Measurements from ENCODE around the gene TGFBR2. TPM values are rescaled to one million over a fixed set of nuclear protein-coding genes. Genes with fewer than 3 reads are reported as not detected.

TGFBR2 gene
- total and polyA plus RNA-seq, 10 of the 15 experiments (the other 5 are each of a cell fraction or from before 2014, with no cell fraction given) = 0.02 to 0.98 (median 0.18) TPM; not detected in 1

DNA sequence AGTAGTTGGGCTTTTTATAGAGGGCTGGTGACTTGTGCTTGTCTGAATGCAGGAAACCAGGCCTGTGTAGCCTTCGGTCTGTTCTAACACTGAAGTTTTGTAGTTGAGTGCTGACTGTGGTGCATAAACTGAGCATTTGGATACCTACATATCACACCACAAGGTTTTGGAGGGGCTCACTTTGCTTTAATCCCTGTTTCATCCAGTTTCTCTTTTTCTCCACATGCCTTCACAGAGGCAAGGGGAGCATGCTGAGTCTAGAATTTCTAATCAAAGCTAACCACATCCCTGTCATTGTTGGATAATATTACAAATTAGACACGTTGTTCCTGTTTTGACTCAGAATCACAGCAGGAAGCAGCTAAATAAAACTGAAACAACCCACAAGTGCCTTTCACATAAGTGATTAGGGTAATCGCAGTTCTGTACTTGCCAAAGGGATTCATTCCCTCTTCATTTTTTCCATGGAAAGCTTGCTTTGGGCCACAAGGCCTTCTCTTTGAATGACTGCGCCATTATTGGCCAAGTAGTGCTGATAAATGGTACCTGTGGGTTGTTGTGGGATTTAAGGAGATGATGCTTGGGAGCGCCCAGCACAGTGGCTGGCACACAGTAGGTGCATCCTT, 48.9 kb downstream of the TGFBR2 start:
- Histone ChIP-seq H3K9ac (ENCODE audit: control insufficient read depth, insufficient read depth, low read length) (no peak overlapping the region), H3K27ac (ENCODE audit: control insufficient read depth, insufficient read depth) (no peak overlapping the region), H3K4me1 (ENCODE audit: control insufficient read depth, insufficient read depth, low read length) (peaks cover 23% of the 10 kb centered on the region), H3K9me3 (replicated peaks; ENCODE audit: control insufficient read depth, insufficient read depth, low read length) (no peaks in the 10 kb centered on the region; the same call in 2 of the 3 replicates), H3K79me2 (ENCODE audit: control insufficient read depth, insufficient read depth, low read length) (no peaks in the 10 kb centered on the region), H4K20me1 (ENCODE audit: control insufficient read depth, insufficient read depth) (no peaks in the 10 kb centered on the region), H3K4me2 (ENCODE audit: control insufficient read depth, insufficient read depth) (no peak overlapping the region), H2AFZ (ENCODE audit: control insufficient read depth, low read depth, low read length) (no peak overlapping the region), H3K27me3 (replicated peaks in 1 of 2; ENCODE audit: control insufficient read depth in 2 of 2, insufficient read depth in 2 of 2, low read length in 1 of 2) (0 out of 4 replicates have a peak, but pooled peaks cover 0 to 1% of the 10 kb centered on the region in 2 experiments), H3K4me3 (no peak overlapping the region), H3K36me3 (ENCODE audit: control insufficient read depth in 2 of 2, insufficient read depth in 2 of 2, low read length in 1 of 2) (no peaks in the 10 kb centered on the region)
- ChIA-PET CTCF (no interaction called here), SMC1A (ENCODE audit: uncharacterized antibody, unreplicated experiment) (no interaction called here), POLR2A (no interaction called here), RAD21 (ENCODE audit: unreplicated experiment) (no interaction called here)
- ATAC-seq (peak; percentile 33), DNase-seq (ENCODE audit: low read depth, low spot score) (peak; percentile 47), FAIRE-seq (no peak)
- intact Hi-C loops (cut with micrococcal nuclease; ENCODE audit: unreplicated experiment) (no loop called here), in situ Hi-C loops (cut with MboI) (no loop called here)
- 36% methylated on average over 5 of the region's 5 CpGs for WGBS (ENCODE audit: insufficient coverage, insufficient replicate concordance, low lambda C conversion rate, missing lambda C conversion rate)
- no TSS peak for BruUV-seq (replicated peaks)
- TF ChIP-seq CEBPB (IDR thresholded peaks at IDR 0.05; ENCODE audit: borderline replicate concordance in 1 of 2, low read depth in 2 of 2, low read length in 2 of 2) = no peak
- no peak for TF ChIP-seq WRNIP1 (IDR thresholded peaks at IDR 0.05; ENCODE audit: borderline replicate concordance, low read depth, low read length)
- TF ChIP-seq BACH1 (IDR thresholded peaks at IDR 0.05; ENCODE audit: borderline replicate concordance) = no peak
- no peak for TF ChIP-seq ZNF24 (IDR thresholded peaks at IDR 0.05)
- 0 out of 2 replicates have a peak, but pooled peaks have one; percentile 22 for TF ChIP-seq ATF7 (IDR thresholded peaks at IDR 0.05; ENCODE audit: low read depth)
- TF ChIP-seq, protein P1, sequence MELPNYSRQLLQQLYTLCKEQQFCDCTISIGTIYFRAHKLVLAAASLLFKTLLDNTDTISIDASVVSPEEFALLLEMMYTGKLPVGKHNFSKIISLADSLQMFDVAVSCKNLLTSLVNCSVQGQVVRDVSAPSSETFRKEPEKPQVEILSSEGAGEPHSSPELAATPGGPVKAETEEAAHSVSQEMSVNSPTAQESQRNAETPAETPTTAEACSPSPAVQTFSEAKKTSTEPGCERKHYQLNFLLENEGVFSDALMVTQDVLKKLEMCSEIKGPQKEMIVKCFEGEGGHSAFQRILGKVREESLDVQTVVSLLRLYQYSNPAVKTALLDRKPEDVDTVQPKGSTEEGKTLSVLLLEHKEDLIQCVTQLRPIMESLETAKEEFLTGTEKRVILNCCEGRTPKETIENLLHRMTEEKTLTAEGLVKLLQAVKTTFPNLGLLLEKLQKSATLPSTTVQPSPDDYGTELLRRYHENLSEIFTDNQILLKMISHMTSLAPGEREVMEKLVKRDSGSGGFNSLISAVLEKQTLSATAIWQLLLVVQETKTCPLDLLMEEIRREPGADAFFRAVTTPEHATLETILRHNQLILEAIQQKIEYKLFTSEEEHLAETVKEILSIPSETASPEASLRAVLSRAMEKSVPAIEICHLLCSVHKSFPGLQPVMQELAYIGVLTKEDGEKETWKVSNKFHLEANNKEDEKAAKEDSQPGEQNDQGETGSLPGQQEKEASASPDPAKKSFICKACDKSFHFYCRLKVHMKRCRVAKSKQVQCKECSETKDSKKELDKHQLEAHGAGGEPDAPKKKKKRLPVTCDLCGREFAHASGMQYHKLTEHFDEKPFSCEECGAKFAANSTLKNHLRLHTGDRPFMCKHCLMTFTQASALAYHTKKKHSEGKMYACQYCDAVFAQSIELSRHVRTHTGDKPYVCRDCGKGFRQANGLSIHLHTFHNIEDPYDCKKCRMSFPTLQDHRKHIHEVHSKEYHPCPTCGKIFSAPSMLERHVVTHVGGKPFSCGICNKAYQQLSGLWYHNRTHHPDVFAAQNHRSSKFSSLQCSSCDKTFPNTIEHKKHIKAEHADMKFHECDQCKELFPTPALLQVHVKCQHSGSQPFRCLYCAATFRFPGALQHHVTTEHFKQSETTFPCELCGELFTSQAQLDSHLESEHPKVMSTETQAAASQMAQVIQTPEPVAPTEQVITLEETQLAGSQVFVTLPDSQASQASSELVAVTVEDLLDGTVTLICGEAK (IDR thresholded peaks at IDR 0.05; ENCODE audit: borderline replicate concordance) = no peak
- TF ChIP-seq KLF5 (IDR thresholded peaks at IDR 0.05; ENCODE audit: partially characterized antibody) = no peak
- peak; percentile 82 for TF ChIP-seq IKZF1 (conservative IDR thresholded peaks at IDR 0.05)
- TF ChIP-seq HDAC6 (IDR thresholded peaks at IDR 0.05; ENCODE audit: unreplicated experiment) = no peak
- TF ChIP-seq SP1 (IDR thresholded peaks at IDR 0.05; ENCODE audit: low read depth, low read length) = no peak
- TF ChIP-seq, protein P2, sequence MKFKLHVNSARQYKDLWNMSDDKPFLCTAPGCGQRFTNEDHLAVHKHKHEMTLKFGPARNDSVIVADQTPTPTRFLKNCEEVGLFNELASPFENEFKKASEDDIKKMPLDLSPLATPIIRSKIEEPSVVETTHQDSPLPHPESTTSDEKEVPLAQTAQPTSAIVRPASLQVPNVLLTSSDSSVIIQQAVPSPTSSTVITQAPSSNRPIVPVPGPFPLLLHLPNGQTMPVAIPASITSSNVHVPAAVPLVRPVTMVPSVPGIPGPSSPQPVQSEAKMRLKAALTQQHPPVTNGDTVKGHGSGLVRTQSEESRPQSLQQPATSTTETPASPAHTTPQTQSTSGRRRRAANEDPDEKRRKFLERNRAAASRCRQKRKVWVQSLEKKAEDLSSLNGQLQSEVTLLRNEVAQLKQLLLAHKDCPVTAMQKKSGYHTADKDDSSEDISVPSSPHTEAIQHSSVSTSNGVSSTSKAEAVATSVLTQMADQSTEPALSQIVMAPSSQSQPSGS (IDR thresholded peaks at IDR 0.05; ENCODE audit: low read length) = 0 out of 2 replicates have a peak, but pooled peaks have one; percentile 27
- TF ChIP-seq CREM (IDR thresholded peaks at IDR 0.05; ENCODE audit: low read depth) = no peak
- peak; percentile 59; the same call in 1 of the 2 replicates for TF ChIP-seq BCL11A (IDR thresholded peaks at IDR 0.05; ENCODE audit: low read depth, low read length)
- no peak for TF ChIP-seq PML (IDR thresholded peaks at IDR 0.05; ENCODE audit: low read length)
- TF ChIP-seq CBX3 (IDR thresholded peaks at IDR 0.05; ENCODE audit: borderline replicate concordance, low read depth) = no peak
- TF ChIP-seq MEF2A (IDR thresholded peaks at IDR 0.05; ENCODE audit: insufficient read depth, low read depth, low read length) = no peak
- TF ChIP-seq NR2C1 (IDR thresholded peaks at IDR 0.05) = no peak
- no peak for TF ChIP-seq RELB (IDR thresholded peaks at IDR 0.05; ENCODE audit: low read depth)
- TF ChIP-seq BMI1 (IDR thresholded peaks at IDR 0.05; ENCODE audit: borderline replicate concordance) = no peak
